Measurements from ENCODE around the gene IRF3.

IRF3 gene

DNA sequence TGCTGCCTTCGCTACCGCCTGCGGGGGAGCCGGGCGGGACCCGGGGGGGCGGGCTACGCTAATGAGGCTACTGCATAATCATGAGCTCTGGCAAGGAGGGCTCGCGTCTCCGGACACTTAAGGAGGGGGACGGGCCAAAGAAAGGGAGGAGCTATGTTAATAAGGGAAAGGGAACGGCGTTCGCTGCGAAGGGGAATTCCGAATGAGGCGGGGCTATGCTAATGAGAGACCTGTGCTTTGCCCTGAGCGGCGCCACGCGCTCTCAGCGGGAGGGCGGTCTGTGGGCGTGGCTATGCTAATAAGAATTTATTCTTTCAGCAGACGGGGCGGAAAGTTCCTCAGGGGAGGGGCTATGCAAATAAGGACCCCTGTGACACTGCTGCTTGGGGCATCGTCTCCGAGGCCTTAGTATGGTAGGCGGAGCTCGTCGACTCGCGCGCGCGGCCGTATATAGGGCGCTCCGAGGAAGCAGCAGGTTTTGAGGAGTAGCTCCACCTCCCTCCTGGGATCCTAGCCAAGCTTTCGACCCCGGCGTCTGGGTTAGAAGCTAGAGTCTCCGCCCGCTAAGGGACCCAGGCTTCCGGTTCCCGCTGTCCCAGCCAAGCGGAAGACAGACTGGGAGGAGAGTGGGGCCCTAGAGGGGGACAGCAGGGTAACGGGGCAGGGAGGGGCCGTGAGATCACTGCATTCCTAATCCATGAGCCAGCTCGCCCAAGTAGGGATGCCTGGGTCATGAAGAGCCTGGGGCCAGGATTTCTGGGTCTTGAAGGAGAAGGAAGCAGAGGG is 25.4 kb downstream of the IRF3 start, which contains the start of gene RRAS:
TSS of gene RRAS (minus strand) at position 31 of the 786 bp plus-strand sequence. CDS start 45 bp downstream, outside the sequence.
- peak within 1 kb of the TSS; percentile 99 for H3K4me3 ChIP-seq (ENCODE audit: low read length)
- TF ChIP-seq, protein P1, sequence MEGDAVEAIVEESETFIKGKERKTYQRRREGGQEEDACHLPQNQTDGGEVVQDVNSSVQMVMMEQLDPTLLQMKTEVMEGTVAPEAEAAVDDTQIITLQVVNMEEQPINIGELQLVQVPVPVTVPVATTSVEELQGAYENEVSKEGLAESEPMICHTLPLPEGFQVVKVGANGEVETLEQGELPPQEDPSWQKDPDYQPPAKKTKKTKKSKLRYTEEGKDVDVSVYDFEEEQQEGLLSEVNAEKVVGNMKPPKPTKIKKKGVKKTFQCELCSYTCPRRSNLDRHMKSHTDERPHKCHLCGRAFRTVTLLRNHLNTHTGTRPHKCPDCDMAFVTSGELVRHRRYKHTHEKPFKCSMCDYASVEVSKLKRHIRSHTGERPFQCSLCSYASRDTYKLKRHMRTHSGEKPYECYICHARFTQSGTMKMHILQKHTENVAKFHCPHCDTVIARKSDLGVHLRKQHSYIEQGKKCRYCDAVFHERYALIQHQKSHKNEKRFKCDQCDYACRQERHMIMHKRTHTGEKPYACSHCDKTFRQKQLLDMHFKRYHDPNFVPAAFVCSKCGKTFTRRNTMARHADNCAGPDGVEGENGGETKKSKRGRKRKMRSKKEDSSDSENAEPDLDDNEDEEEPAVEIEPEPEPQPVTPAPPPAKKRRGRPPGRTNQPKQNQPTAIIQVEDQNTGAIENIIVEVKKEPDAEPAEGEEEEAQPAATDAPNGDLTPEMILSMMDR (IDR thresholded peaks at IDR 0.05; ENCODE audit: low read depth, low read length, poor library complexity, severe bottlenecking) = no peak
- no peak for TF ChIP-seq EZH2phosphoT487 (IDR thresholded peaks at IDR 0.05; ENCODE audit: borderline replicate concordance, low read length)
- H3K4me2 ChIP-seq (ENCODE audit: low read length) = peak within 1 kb of the TSS; percentile 99
- H3K36me3 ChIP-seq (ENCODE audit: control insufficient read depth, low read length) = peaks cover 26% of the 10 kb centered on the region
- peaks cover 6% of the 10 kb centered on the region for H3F3A ChIP-seq (ENCODE audit: control insufficient read depth, insufficient read depth)
- peaks cover 19% of the 10 kb centered on the region for H3K27me3 ChIP-seq (ENCODE audit: control insufficient read depth, low read length)
- no peaks in the 10 kb centered on the region for H4K20me1 ChIP-seq (ENCODE audit: control insufficient read depth, insufficient read depth, low read depth, low read length)
- H3K9me3 ChIP-seq (ENCODE audit: control insufficient read depth, insufficient read depth, low read length) = no peaks in the 10 kb centered on the region
- peaks cover 32% of the 10 kb centered on the region for H3K4me1 ChIP-seq (ENCODE audit: control insufficient read depth, low read length)
- H3K27ac ChIP-seq (ENCODE audit: low read depth, low read length) = peak within 1 kb of the TSS; percentile 98
- peaks cover 40% of the 10 kb centered on the region for H3K79me2 ChIP-seq (ENCODE audit: control insufficient read depth, low read length)
- no peaks in the 10 kb centered on the region for H3K9me2 ChIP-seq (replicated peaks; ENCODE audit: control insufficient read depth, low read length)

DNA sequence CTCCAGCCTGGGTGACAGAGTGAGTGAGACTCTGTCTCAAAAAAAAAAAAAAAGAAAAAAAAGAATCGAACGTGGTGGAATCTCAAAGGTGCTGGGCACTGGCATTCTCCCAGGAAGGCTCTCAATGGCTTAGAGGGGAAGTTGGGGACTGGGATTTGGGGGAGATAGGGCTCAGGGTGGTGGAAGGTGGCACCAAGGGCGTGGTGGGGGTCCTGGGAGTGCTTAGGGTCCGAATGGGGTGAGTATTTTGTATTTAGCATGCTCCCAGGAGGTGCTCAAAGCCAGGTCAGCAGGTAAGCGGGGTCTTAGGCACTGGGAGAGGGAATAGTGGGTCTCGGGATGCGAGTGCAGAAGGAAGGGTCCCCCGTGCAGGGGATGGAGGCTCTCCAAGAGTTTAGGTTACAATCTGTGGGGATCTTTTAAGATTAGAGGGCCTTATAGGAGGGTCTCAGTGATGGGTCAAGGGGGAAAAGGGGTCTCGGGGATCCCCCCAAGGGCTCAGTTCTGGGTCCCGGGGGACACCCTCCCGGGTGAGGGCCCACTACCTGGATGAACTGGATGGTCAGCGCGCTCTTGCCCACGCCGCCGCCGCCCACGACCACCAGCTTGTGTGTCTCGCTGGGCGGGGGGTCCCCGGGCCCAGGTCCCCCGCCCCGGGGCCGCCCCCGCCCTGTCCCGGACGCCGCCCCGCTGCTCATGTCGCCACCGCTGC is 26.1 kb downstream of the IRF3 start:
- no peak overlapping the region for H3K27ac ChIP-seq (ENCODE audit: low read depth, low read length)
- H3K4me3 ChIP-seq (ENCODE audit: low read length) = peak overlapping the region; percentile 66
- TF ChIP-seq, protein P1 (IDR thresholded peaks at IDR 0.05; ENCODE audit: low read depth, low read length, poor library complexity, severe bottlenecking) = no peak
- TF ChIP-seq EZH2phosphoT487 (IDR thresholded peaks at IDR 0.05; ENCODE audit: borderline replicate concordance, low read length) = no peak
- H3K36me3 ChIP-seq (ENCODE audit: control insufficient read depth, low read length) = peaks cover 19% of the 10 kb centered on the region
- H3K4me2 ChIP-seq (ENCODE audit: low read length) = peak overlapping the region; percentile 76
- no peaks in the 10 kb centered on the region for H3K9me3 ChIP-seq (ENCODE audit: control insufficient read depth, insufficient read depth, low read length)
- H3K9me2 ChIP-seq (replicated peaks; ENCODE audit: control insufficient read depth, low read length) = no peaks in the 10 kb centered on the region
- H3K4me1 ChIP-seq (ENCODE audit: control insufficient read depth, low read length) = peaks cover 32% of the 10 kb centered on the region
- H3F3A ChIP-seq (ENCODE audit: control insufficient read depth, insufficient read depth) = peaks cover 6% of the 10 kb centered on the region
- no peaks in the 10 kb centered on the region for H4K20me1 ChIP-seq (ENCODE audit: control insufficient read depth, insufficient read depth, low read depth, low read length)
- H3K27me3 ChIP-seq (ENCODE audit: control insufficient read depth, low read length) = peaks cover 19% of the 10 kb centered on the region
- H3K79me2 ChIP-seq (ENCODE audit: control insufficient read depth, low read length) = peaks cover 32% of the 10 kb centered on the region

DNA sequence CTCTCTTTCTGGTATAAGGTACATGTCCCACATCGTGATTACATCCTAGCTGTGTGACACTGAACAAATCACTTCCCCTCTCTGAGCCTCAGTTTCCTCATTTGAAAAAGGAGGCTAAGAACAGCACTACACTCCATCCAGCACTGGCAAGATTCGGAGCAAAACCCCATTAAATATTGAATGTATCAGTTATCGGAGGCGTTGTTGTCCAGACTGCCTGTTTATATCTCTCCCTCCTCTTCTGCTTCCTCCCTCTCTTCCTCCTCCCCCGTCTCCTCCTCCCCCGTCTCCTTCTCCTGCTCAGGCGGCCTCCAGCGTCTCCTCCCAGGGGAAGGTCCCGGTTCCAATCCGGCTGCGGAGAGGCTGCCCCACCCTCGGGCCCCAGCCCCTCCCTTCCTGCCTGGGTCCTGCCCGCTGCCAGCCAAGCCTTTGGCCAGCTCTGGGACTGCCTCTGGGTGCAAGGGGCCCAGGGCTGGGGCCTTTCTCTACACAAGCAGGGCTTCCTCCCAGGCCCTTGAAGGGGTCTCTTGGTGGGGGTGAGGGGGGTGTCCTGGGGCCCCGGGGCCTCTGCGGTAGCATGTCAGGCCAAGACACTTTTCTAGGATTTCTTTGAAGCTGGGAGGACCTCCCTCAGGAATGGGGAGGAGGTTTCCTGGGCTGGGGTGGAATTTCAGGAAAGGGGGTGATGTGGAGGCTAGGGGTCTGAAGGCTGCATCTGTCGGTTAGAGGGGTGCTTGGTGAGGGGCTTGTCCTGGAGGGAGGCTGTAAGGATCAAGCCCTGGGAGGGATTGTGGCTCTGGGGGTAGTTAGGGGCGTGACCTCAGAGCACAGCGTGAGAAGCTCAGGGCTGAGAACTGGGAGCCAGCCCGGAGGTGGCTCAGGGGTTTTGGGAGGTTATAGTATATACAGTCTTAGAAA is 27.6 kb downstream of the IRF3 start:
- Histone ChIP-seq H3K27ac (ENCODE audit: low read depth, low read length) (no peak overlapping the region), H3K36me3 (ENCODE audit: control insufficient read depth, low read length) (peaks cover 9% of the 10 kb centered on the region)

More for the DNA sequence above, 27.6 kb downstream of the IRF3 start:
- Histone ChIP-seq H3K79me2 (ENCODE audit: control insufficient read depth, low read length) (peaks cover 17% of the 10 kb centered on the region), H3K4me3 (ENCODE audit: low read length) (no peak overlapping the region), H3K4me2 (ENCODE audit: low read length) (peak overlapping the region; percentile 58), H3K9me3 (ENCODE audit: control insufficient read depth, insufficient read depth, low read length) (no peaks in the 10 kb centered on the region), H3K4me1 (ENCODE audit: control insufficient read depth, low read length) (peaks cover 24% of the 10 kb centered on the region), H3K27me3 (ENCODE audit: control insufficient read depth, low read length) (peaks cover 19% of the 10 kb centered on the region), H3F3A (ENCODE audit: control insufficient read depth, insufficient read depth) (peaks cover 6% of the 10 kb centered on the region), H3K9me2 (replicated peaks; ENCODE audit: control insufficient read depth, low read length) (no peaks in the 10 kb centered on the region), H4K20me1 (ENCODE audit: control insufficient read depth, insufficient read depth, low read depth, low read length) (no peaks in the 10 kb centered on the region)
- TF ChIP-seq, protein P1 (IDR thresholded peaks at IDR 0.05; ENCODE audit: low read depth, low read length, poor library complexity, severe bottlenecking) = no peak
- TF ChIP-seq EZH2phosphoT487 (IDR thresholded peaks at IDR 0.05; ENCODE audit: borderline replicate concordance, low read length) = no peak

Data from DOHH2 (cell line).